ENCODE results near the gene TUBG2.
"Not testable (repeated sequence)": the region's sequence is repeated elsewhere in the genome, so short reads cannot be mapped to it uniquely, and the experiment has no call there.

Gene TUBG2

DNA sequence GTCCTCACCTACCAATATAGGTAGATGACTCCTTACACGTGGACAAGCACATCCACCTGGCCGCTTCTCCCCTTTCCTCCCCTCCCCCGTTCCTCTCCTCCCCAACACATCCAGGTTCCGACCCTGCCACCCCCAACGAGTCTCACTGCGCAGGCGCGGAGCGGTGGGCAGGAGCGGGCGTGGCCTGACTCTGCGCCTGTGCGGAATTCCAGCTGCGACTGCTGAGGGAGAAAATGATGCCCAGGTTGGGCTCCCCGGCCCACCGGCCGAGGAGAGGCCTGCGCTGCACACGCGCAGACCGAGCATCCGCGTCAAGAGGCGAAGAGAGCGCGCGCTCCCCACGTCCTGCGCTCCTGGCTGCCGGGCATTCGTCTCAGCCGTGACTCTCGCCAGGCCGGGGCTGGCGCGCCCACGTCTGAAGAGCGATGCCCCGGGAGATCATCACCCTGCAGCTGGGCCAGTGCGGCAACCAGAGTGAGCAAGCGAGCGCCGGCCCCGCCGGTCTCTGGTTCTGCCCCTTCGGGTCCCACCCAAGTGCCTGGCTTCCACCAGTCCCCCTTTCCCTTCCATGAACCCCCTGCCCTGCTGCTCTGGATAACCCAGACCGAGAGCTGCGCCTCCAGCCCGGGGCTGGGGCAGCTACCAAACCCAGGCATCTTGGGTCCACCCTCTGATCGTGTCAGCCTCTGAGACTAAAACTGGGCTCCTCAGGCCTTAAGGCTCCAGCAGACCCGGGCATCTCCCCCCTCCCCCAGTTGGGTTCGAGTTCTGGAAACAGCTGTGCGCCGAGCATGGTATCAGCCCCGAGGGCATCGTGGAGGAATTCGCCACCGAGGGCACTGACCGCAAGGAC, at the start of gene TUBG2:
TUBG2 (plus strand) TSS at position 206 of the 853 bp plus-strand sequence; CDS start at position 426, 220 bp downstream.
- no peaks in the 10 kb centered on the region for H3F3A ChIP-seq (ENCODE audit: insufficient read depth)
- peak within 1 kb of the TSS; percentile 61 for H3K4me2 ChIP-seq (ENCODE audit: low read depth, low read length, poor library complexity, severe bottlenecking)
- H3K9ac ChIP-seq (ENCODE audit: low read length) = peak within 1 kb of the TSS; percentile 71
- H3K9me3 ChIP-seq (ENCODE audit: insufficient read depth, low read length) = no peaks in the 10 kb centered on the region
- H3K9me2 ChIP-seq (replicated peaks; ENCODE audit: insufficient read depth, low read length) = no peaks in the 10 kb centered on the region
- H3K79me2 ChIP-seq (ENCODE audit: insufficient read depth, low read length) = no peaks in the 10 kb centered on the region
- H3K27me3 ChIP-seq (ENCODE audit: low read length) = no peaks in the 10 kb centered on the region
- no peaks in the 10 kb centered on the region for H4K20me1 ChIP-seq (ENCODE audit: low read depth, low read length)
- TF ChIP-seq EZH2phosphoT487 (conservative IDR thresholded peaks at IDR 0.05; ENCODE audit: low read length) = no peak
- TF ChIP-seq, protein P1, sequence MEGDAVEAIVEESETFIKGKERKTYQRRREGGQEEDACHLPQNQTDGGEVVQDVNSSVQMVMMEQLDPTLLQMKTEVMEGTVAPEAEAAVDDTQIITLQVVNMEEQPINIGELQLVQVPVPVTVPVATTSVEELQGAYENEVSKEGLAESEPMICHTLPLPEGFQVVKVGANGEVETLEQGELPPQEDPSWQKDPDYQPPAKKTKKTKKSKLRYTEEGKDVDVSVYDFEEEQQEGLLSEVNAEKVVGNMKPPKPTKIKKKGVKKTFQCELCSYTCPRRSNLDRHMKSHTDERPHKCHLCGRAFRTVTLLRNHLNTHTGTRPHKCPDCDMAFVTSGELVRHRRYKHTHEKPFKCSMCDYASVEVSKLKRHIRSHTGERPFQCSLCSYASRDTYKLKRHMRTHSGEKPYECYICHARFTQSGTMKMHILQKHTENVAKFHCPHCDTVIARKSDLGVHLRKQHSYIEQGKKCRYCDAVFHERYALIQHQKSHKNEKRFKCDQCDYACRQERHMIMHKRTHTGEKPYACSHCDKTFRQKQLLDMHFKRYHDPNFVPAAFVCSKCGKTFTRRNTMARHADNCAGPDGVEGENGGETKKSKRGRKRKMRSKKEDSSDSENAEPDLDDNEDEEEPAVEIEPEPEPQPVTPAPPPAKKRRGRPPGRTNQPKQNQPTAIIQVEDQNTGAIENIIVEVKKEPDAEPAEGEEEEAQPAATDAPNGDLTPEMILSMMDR (IDR thresholded peaks at IDR 0.05; ENCODE audit: insufficient read depth, low read length, poor library complexity, severe bottlenecking) = no peak
- no peak within 1 kb of the TSS for H3K27ac ChIP-seq (ENCODE audit: low read depth, low read length)
- no peaks in the 10 kb centered on the region for H3K36me3 ChIP-seq (ENCODE audit: low read length)
- H2AFZ ChIP-seq (ENCODE audit: low read depth, low read length, severe bottlenecking) = peak within 1 kb of the TSS; percentile 70
- peak within 1 kb of the TSS; percentile 64 for H3K4me3 ChIP-seq (ENCODE audit: insufficient read depth, low read length, poor library complexity, severe bottlenecking)

DNA sequence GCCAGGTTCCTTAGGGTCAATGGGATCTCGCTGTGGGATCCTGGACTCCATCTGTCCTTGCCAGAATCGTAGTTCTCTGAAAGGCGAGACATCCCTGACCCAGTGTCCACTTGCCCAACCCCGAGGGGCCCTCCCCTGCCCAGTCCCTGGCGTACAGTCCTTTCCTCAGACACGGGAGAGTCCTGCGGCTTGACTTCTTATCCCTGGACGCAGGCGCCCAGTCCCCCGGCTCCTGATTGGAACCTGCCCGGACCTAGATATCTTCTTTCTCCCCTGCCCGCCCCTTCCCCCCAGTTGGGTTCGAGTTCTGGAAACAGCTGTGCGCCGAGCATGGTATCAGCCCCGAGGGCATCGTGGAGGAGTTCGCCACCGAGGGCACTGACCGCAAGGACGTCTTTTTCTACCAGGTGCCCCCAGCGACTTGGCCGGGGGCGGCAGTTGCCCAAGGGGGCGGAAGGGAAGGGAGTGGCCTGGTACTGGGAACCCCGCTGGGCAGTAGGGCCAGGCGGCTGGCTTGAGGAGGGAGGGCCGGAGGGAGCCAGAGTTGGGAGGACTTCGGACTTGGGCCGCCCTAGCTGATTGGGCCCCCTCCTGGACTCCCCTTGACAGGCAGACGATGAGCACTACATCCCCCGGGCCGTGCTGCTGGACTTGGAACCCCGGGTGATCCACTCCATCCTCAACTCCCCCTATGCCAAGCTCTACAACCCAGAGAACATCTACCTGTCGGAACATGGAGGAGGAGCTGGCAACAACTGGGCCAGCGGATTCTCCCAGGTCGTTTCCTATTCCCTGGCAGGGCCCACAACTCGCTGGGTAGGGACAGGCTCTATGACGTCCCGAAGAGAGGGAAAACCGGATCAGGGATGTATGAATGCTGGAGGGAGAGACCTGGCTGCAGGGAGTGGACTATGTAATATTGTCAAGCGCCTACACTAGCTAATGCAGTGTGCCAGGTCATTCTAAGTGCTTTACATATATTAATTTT, 49.0 kb upstream of the TUBG2 start:
- peak overlapping the region; percentile 76 for H3K4me2 ChIP-seq (ENCODE audit: low read depth, low read length, poor library complexity, severe bottlenecking)
- peak overlapping the region; percentile 93 for H3K9ac ChIP-seq (ENCODE audit: low read length)
- not testable (repeated sequence) for H3K9me2 ChIP-seq (replicated peaks; ENCODE audit: insufficient read depth, low read length); H3K27me3 ChIP-seq (ENCODE audit: low read length); H3F3A ChIP-seq (ENCODE audit: insufficient read depth); H2AFZ ChIP-seq (ENCODE audit: low read depth, low read length, severe bottlenecking); H3K36me3 ChIP-seq (ENCODE audit: low read length); H3K9me3 ChIP-seq (ENCODE audit: insufficient read depth, low read length); H4K20me1 ChIP-seq (ENCODE audit: low read depth, low read length)
- H3K27ac ChIP-seq (ENCODE audit: low read depth, low read length) = peak overlapping the region; percentile 42
- peak overlapping the region; percentile 81 for H3K4me3 ChIP-seq (ENCODE audit: insufficient read depth, low read length, poor library complexity, severe bottlenecking)
- peaks cover 54% of the 10 kb centered on the region for H3K79me2 ChIP-seq (ENCODE audit: insufficient read depth, low read length)

- Histone ChIP-seq H3K9ac (ENCODE audit: low read length) (no peak overlapping the region), H3K27me3 (ENCODE audit: low read length) (no peaks in the 10 kb centered on the region), H2AFZ (ENCODE audit: low read depth, low read length, severe bottlenecking) (no peak overlapping the region), H4K20me1 (ENCODE audit: low read depth, low read length) (no peaks in the 10 kb centered on the region), H3K4me2 (ENCODE audit: low read depth, low read length, poor library complexity, severe bottlenecking) (no peak overlapping the region), H3K9me3 (ENCODE audit: insufficient read depth, low read length) (no peaks in the 10 kb centered on the region), H3F3A (ENCODE audit: insufficient read depth) (no peaks in the 10 kb centered on the region), H3K27ac (ENCODE audit: low read depth, low read length) (no peak overlapping the region), H3K9me2 (replicated peaks; ENCODE audit: insufficient read depth, low read length) (no peaks in the 10 kb centered on the region), H3K4me3 (ENCODE audit: insufficient read depth, low read length, poor library complexity, severe bottlenecking) (no peak overlapping the region), H3K79me2 (ENCODE audit: insufficient read depth, low read length) (peaks cover 35% of the 10 kb centered on the region), H3K36me3 (ENCODE audit: low read length) (0 out of 2 replicates have a peak, but pooled peaks cover 9% of the 10 kb centered on the region)
- TF ChIP-seq EZH2phosphoT487 (conservative IDR thresholded peaks at IDR 0.05; ENCODE audit: low read length) = no peak
- TF ChIP-seq, protein P1 (IDR thresholded peaks at IDR 0.05; ENCODE audit: insufficient read depth, low read length, poor library complexity, severe bottlenecking) = no peak
These were observed 47.1 kb upstream of the TUBG2 start for GRCh38 chr17:42612013-42612412.
